ENCODE results near the gene ZFP36L1. TPM values are rescaled to one million over a fixed set of nuclear protein-coding genes. Genes with fewer than 3 reads are reported as not detected.

ZFP36L1 gene
- total RNA-seq, 4 donors from 2014 or later, result 180 to 712 (median 266) TPM

GRCh38 chr14:68819260-68819691 is 26.4 kb upstream of the ZFP36L1 start:
- peak; percentile 59 for DNase-seq
- no peaks in the 10 kb centered on the region for H3K36me3 ChIP-seq
- H3K4me1 ChIP-seq, result peaks cover 29 to 42% (median 32%) of the 10 kb centered on the region in 4 donors
- no peaks in the 10 kb centered on the region for H3K27me3 ChIP-seq
- peak overlapping the region; percentile 66 to 97 (median 82) for H3K27ac ChIP-seq
- no peak overlapping the region for H3K4me3 ChIP-seq
- H3K9me3 ChIP-seq, result no peaks in the 10 kb centered on the region
- intact Hi-C loops (cut with DNase I; ENCODE audit: low total_unique reads) (no loop called here), in situ Hi-C loops (cut with MboI; ENCODE audit: low pct_ligation_motif_present in 1 of 4, low pct_unique_long_range_greater_than_20kb in 1 of 4, low sequenced_read_pairs in 3 of 4) (loop anchor here in 2 of 4 donors (10.0 to 25.0 kb wide), 2 partner anchors 574 to 582 kb away; no protein-coding TSS in a partner anchor)
- WGBS, 2 donors (ENCODE audit: low coverage in 1 of 2), result 24 to 53% methylated on average over 7 to 10 of the region's 10 CpGs
- TF ChIP-seq POLR2AphosphoS5 (IDR thresholded peaks at IDR 0.05) (peak in 2 of 3 donors; percentile 48 to 61), POLR2A (IDR thresholded peaks at IDR 0.05) (no peak)
- TF ChIP-seq, protein P1, sequence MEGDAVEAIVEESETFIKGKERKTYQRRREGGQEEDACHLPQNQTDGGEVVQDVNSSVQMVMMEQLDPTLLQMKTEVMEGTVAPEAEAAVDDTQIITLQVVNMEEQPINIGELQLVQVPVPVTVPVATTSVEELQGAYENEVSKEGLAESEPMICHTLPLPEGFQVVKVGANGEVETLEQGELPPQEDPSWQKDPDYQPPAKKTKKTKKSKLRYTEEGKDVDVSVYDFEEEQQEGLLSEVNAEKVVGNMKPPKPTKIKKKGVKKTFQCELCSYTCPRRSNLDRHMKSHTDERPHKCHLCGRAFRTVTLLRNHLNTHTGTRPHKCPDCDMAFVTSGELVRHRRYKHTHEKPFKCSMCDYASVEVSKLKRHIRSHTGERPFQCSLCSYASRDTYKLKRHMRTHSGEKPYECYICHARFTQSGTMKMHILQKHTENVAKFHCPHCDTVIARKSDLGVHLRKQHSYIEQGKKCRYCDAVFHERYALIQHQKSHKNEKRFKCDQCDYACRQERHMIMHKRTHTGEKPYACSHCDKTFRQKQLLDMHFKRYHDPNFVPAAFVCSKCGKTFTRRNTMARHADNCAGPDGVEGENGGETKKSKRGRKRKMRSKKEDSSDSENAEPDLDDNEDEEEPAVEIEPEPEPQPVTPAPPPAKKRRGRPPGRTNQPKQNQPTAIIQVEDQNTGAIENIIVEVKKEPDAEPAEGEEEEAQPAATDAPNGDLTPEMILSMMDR (IDR thresholded peaks at IDR 0.05), result no peak

- in situ Hi-C loops (cut with MboI; ENCODE audit: low pct_ligation_motif_present in 1 of 4, low pct_unique_long_range_greater_than_20kb in 1 of 4, low sequenced_read_pairs in 3 of 4) (loop anchor here in 2 of 4 donors (10.0 to 25.0 kb wide), 2 partner anchors 573 to 580 kb away; no protein-coding TSS in a partner anchor), intact Hi-C loops (cut with DNase I; ENCODE audit: low total_unique reads) (loop anchor here (2.0 kb wide), 1 partner anchor 569 kb away; no protein-coding TSS in a partner anchor)
- Histone ChIP-seq H3K9me3 (no peaks in the 10 kb centered on the region), H3K36me3 (no peaks in the 10 kb centered on the region), H3K27me3 (no peaks in the 10 kb centered on the region), H3K4me3 (no peak overlapping the region), H3K27ac (peak overlapping the region; percentile 94 to 97 (median 96)), H3K4me1 (peaks cover 40 to 58% (median 46%) of the 10 kb centered on the region in 4 donors)
- TF ChIP-seq, protein P1 (IDR thresholded peaks at IDR 0.05), result no peak
- TF ChIP-seq EP300 (IDR thresholded peaks at IDR 0.05; ENCODE audit: low read depth), result no peak
- TF ChIP-seq POLR2AphosphoS5 (IDR thresholded peaks at IDR 0.05), result no peak
- TF ChIP-seq POLR2A (IDR thresholded peaks at IDR 0.05), result no peak
- DNase-seq, result no peak
- WGBS, 2 donors (ENCODE audit: low coverage in 1 of 2), result 40 to 94% methylated on average over 1 to 3 of the region's 3 CpGs
Measured at GRCh38 chr14:68817506-68818212, 24.8 kb upstream of the ZFP36L1 start.

- in situ Hi-C loops (cut with MboI; ENCODE audit: low pct_ligation_motif_present in 1 of 4, low pct_unique_long_range_greater_than_20kb in 1 of 4, low sequenced_read_pairs in 3 of 4) (loop anchor here in 2 of 4 donors (10.0 to 25.0 kb wide), 2 partner anchors 572 to 580 kb away; no protein-coding TSS in a partner anchor), intact Hi-C loops (cut with DNase I; ENCODE audit: low total_unique reads) (loop anchor here (2.0 kb wide), 1 partner anchor 568 kb away; no protein-coding TSS in a partner anchor)
- H3K4me1 ChIP-seq, result peaks cover 40 to 65% (median 46%) of the 10 kb centered on the region in 4 donors
- peak overlapping the region; percentile 94 to 97 (median 96) for H3K27ac ChIP-seq
- WGBS, 2 donors (ENCODE audit: low coverage in 1 of 2), result 53 to 55% methylated on average over 7 to 13 of the region's 13 CpGs
- no peaks in the 10 kb centered on the region for H3K9me3 ChIP-seq
- DNase-seq, result no peak
- TF ChIP-seq POLR2A (IDR thresholded peaks at IDR 0.05) (no peak), POLR2AphosphoS5 (IDR thresholded peaks at IDR 0.05) (no peak), EP300 (IDR thresholded peaks at IDR 0.05; ENCODE audit: low read depth) (no peak)
- TF ChIP-seq, protein P1 (IDR thresholded peaks at IDR 0.05), result no peak
- no peaks in the 10 kb centered on the region for H3K36me3 ChIP-seq
- peak overlapping the region in 2 of 4 donors; percentile 43 to 54 for H3K4me3 ChIP-seq
- no peaks in the 10 kb centered on the region for H3K27me3 ChIP-seq
Measured at GRCh38 chr14:68816943-68817430, 24.1 kb upstream of the ZFP36L1 start.
